Epithelial cell of prostate (primary cell): Measurements from ENCODE around the gene COL24A1.

ENCODE experiments used
- DNase-seq: peaks from one replicate; pipeline ENCODE4 v3.0.0-alpha.2; 2011; ENCODE audit warnings: low read depth, low spot score
- H3K27ac ChIP-seq: fragments of 450-650 bp; 2 replicates; pipeline ENCODE4 v1.5.1; 2017; ENCODE audit warnings: mild to moderate bottlenecking

The COL24A1 gene

GRCh38 chr1:86156566-86157455, at the start of gene COL24A1:
TSS of gene COL24A1 (minus strand) at chr1:86156772. CDS start at chr1:86156396, 376 bp downstream.
- DNase-seq: no peak
- no peak within 1 kb of the TSS for H3K27ac ChIP-seq

DNA sequence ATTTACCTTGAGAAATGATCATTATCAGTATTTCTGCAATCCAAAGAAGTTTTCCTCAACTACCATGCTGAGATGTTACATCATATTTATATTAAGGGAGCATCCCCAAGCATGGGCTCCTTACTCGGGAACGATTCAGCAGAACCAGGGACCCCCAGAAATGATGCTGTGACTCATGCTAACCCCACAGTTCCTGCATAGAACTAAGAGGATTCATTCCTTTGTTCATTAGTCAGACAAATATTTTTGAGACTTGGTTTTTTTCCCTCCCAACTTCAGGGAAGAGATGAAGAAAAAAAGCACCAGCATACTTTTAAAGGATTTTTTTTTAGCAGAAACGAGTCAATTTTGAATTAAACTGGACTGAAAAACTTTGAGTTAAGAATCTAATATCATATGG, 49.2 kb upstream of the COL24A1 start:
- no peak for DNase-seq
- no peak overlapping the region for H3K27ac ChIP-seq

GRCh38 chr1:86202552-86203340, 46.2 kb upstream of the COL24A1 start:
- DNase-seq: no peak
- no peak overlapping the region for H3K27ac ChIP-seq

DNA sequence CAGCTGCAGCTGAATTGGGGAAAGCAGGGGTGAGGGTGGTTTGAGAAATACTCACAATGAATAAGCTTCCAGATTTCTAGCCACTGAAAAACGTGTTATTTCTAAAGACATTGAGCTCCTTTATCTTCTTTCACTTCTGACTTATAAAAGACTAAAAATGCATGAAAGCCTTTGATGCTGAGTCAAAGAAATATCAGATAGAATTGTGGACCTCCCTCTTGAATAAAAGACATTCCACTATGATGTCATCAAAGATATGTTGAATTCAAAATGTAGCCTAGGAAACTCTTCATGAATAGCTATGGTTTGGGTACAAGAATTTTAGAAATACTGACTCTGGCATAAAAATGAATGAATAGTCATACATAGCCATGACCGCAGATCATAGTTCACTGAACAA, 44.7 kb upstream of the COL24A1 start:
- no peak for DNase-seq
- H3K27ac ChIP-seq: no peak overlapping the region

DNA sequence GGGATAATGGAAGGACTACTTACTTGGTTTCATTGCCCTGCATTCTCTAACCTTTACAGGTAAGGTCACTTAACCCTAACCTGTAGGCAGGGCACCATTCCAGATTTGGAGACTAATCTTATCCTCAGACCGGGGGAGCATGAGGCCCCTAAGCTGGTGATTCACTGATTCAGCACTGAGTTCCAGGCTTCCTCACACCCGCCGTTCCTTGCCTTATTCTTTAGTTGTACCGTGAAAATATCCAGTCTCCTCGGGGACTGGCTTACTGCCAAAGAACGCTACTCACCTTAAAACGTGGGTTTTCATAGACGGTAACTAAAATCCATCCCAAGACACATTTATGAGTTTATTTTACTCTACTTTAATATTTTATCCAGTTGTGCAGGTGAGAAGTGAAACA, 44.3 kb upstream of the COL24A1 start:
- no peak for DNase-seq
- no peak overlapping the region for H3K27ac ChIP-seq

DNA sequence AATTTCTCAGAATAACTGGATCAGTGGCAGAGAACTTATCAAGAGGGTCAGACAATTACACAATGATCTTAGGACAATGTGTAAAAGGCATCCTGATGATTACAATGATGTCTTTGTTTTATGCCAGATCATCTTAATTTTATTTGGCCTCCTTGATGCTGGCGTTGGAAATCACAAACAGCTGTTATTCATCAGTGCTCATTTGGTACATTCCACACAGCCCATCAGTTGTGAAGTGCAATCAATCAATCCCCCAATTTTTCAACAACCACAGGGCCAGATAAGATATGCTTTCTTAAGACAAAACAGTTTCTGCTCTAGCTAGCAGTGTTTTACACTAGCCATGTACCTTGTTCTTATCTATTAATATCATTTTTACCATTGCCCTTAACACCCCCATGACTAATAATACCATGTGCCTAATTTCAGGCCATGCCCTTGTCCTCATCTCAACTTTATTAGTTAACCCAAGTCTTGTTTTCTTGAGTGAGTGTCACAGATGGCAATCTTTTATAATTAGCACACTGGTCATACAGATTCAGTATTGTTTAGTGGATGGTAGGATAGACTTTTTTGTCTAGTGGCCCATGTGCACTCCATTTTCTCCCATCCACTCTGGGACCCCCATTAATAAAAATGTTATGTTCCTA, 40.8 kb upstream of the COL24A1 start:
- DNase-seq: no peak
- no peak overlapping the region for H3K27ac ChIP-seq

- H3K27ac ChIP-seq: no peak overlapping the region
- no peak for DNase-seq
These were observed 38.7 kb upstream of the COL24A1 start for GRCh38 chr1:86195281-86195680.

GRCh38 chr1:86194491-86195034, 38.0 kb upstream of the COL24A1 start:
- H3K27ac ChIP-seq: no peak overlapping the region
- DNase-seq: no peak

DNA sequence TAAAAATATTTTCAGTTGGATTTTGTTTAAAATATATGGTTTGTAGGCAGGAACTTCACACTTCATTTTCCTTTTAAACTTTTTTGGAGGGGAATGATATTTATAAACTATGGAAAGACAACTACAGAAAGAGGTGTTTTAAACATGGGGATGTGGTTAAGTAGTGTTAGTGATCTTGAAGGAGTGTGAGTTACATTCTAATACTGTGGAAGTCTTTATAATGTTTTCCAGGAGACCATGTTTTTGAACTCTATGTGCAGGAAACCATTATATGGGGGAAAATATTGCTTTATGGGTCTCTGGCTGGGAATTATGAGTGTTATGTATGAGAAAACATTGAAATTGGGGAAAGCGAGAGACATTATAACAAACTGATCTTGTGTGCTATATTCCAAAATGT, 35.8 kb upstream of the COL24A1 start:
- H3K27ac ChIP-seq: no peak overlapping the region
- no peak for DNase-seq

- H3K27ac ChIP-seq: no peak overlapping the region
- no peak for DNase-seq
These were observed 35.4 kb upstream of the COL24A1 start for GRCh38 chr1:86191958-86192357.

DNA sequence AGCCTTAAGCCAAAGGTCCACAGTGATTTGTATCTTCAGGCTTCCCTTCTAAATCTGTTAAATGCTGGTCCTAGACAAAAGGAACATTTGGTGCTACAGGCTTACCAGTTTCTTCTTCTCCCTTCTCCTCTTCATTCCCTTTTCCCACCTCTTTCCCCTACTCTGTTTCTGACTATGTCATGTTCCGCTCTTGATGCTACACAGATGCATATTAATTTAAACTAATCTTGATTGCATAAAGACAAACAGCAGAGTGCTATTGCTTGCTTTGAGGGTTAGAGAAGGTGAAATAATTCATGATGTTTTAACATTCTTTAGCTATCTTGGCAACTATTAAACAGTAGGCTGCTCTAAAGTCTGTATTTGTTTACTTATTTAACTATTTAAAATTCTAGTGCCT, 34.3 kb upstream of the COL24A1 start:
- no peak for DNase-seq

DNA sequence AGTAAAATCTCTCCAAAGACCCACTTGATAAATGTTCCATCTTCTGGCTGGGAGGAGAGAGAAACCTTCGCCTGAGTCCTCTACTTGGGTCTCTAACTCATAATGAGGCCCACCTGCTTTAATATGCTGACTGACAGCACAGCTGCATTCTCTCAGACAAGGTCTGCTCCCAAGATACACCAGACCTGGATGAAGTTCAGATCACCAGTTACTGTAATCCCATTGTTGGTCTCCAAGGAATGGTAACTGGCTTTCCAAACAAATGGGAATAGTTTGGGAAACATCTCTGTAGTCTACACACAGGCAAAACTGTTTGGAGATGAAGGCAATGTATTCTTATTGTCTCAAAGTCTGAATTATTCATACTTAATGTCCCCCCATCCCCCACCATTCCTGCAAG, 27.9 kb upstream of the COL24A1 start:
- no peak overlapping the region for H3K27ac ChIP-seq
- no peak for DNase-seq

More for the DNA sequence above, 34.3 kb upstream of the COL24A1 start:
- H3K27ac ChIP-seq: no peak overlapping the region

- DNase-seq: no peak
- no peak overlapping the region for H3K27ac ChIP-seq
These were observed 27.2 kb upstream of the COL24A1 start for GRCh38 chr1:86183810-86184209.

GRCh38 chr1:86176226-86176625, 19.7 kb upstream of the COL24A1 start:
- no peak for DNase-seq
- H3K27ac ChIP-seq: no peak overlapping the region

DNA sequence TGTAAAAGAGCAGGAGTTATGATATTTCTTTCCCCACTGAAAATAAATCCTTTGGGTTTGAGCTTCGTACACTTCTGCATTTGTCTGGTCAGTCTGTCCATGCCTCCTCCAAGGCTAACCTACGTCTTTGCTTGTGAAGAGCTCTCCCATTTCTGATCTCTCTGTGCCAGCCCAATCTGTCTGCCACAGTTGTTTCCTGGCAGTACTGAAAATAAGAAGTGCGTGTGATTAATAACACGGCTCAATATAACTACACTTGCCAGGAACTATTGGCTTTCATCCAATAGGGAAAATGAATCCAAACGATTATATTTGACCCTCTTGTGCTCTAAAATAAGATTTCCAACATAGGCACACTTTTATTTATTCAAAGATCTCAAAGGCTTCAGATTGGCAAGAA, 19.2 kb upstream of the COL24A1 start:
- no peak for DNase-seq
- H3K27ac ChIP-seq: no peak overlapping the region

- H3K27ac ChIP-seq: no peak overlapping the region
- DNase-seq: no peak
These were observed 13.1 kb upstream of the COL24A1 start for GRCh38 chr1:86169625-86170024.

DNA sequence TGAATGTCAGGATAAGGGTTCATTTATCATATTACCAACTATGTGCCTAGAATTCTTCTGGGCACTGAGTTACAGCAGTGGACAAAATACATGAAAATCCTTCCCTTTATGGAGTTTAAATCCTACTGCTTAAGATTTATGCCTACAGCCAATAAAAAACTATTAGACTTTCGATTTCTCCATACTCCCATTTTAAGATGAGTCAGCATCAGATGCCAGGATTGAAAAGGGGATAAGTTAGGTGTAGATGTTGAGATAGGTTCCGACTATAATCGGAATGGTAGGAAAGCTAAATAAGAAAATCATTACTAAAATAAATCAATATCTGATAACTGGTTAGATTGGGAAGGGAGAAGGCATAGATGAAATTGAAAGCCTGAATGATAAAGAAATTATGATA, 3.2 kb upstream of the COL24A1 start:
- no peak overlapping the region for H3K27ac ChIP-seq
- DNase-seq: no peak

DNA sequence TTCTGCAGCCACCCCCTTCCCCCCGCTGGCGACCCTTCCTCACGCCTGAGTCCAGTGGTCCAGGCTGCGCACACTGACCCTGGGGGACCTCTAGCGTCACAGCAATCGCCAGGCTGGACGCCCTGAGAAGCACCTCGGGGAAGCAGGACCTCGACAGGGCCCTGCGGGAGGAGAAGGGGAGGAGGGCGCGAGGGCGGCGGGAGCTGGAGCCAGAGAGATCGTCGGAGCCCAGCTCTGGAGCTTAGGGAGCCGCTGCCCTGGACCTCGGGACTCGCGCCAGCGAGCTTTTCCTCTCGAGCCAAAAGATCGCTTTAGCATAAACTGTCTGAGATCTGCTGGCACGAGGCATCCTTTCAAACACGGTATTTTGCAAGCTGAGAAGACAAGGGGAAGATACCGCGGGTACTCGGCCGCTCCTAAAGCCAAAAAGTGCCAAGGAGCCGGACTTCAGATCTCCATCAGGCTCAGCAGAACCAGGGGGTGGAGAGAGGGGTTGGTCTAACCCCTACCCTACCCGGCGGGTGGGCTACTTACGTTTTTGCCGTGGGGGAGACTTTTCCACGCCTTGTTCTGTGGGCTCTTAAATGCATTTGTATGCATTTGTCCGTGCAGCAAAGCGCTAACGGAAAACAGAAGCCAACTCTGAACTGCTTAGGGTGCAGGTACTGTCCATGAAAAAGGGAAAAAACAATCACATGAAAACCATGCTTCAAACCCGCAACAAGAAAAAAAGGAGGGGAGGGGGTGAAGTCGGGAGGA, 586 bp downstream of the COL24A1 start:
- no peak for DNase-seq
- no peak overlapping the region for H3K27ac ChIP-seq

- DNase-seq: no peak
- H3K27ac ChIP-seq: no peak overlapping the region
These were observed 1.3 kb downstream of the COL24A1 start for GRCh38 chr1:86155051-86155806.
